Measurements from ENCODE around the gene JMJD7.

DNA sequence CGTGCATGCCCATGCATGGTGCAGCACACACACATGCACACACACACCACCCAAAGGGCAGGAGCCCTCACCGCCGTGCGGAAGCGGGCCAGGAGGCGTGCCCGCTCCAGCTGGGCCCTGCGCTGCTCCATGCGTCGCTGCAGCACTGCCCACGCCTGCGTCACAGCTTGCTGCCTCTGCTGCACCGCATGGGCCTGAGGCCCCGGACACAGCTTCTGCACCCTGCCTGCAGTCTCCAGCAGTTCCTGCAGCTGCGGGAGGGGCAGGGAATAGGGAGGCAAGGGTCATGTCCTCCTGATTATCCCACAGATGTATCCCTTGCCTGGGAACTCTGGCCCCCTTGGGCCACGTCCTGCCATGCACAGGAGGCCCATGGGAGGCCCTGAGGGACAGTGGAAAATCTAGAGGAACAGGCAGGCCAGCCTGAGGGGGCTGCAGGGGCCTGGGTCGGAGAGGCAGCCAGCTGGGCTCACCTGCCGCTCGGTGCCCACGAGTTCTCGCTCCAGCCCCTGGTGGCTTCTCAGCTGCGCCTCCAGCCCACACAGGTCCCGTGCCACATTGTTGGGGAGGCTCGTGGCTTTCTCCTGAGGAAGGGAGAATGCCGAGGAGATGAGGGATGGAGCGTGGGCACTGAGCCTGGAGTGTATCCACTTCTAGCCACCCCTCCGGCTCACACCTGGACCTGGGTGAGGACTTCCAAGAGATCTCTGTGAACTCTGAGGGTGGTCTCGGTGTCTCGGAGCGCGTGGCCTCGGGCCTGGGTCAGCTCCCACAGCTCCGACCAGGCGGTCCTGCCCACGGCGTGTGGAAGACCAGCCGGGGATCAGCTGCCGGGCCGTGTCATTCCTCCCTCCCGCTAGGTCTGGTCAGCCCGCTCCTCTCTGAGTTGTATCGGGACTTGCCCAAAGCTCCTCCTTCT lies 42.1 kb downstream of the JMJD7 start:
- TF ChIP-seq, protein P1, sequence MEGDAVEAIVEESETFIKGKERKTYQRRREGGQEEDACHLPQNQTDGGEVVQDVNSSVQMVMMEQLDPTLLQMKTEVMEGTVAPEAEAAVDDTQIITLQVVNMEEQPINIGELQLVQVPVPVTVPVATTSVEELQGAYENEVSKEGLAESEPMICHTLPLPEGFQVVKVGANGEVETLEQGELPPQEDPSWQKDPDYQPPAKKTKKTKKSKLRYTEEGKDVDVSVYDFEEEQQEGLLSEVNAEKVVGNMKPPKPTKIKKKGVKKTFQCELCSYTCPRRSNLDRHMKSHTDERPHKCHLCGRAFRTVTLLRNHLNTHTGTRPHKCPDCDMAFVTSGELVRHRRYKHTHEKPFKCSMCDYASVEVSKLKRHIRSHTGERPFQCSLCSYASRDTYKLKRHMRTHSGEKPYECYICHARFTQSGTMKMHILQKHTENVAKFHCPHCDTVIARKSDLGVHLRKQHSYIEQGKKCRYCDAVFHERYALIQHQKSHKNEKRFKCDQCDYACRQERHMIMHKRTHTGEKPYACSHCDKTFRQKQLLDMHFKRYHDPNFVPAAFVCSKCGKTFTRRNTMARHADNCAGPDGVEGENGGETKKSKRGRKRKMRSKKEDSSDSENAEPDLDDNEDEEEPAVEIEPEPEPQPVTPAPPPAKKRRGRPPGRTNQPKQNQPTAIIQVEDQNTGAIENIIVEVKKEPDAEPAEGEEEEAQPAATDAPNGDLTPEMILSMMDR (conservative IDR thresholded peaks at IDR 0.05): no peak
- TF ChIP-seq EZH2 (IDR thresholded peaks at IDR 0.05; ENCODE audit: low read depth): no peak
